ENCODE measurements around the gene BAZ2B.

Gene BAZ2B

GRCh38 chr2:159525012-159525411 is 91.3 kb downstream of the BAZ2B start:
- Histone ChIP-seq H3K27ac (ENCODE audit: low read length) (no peak overlapping the region), H3K36me3 (ENCODE audit: insufficient read depth, low read length) (no peaks in the 10 kb centered on the region), H3K9me3 (ENCODE audit: insufficient read depth, low read length, severe bottlenecking) (no peaks in the 10 kb centered on the region), H3K4me2 (ENCODE audit: insufficient read depth, low read length) (no peak overlapping the region), H3K4me1 (ENCODE audit: insufficient read depth, low read length) (no peaks in the 10 kb centered on the region), H2AFZ (ENCODE audit: low read depth, low read length) (no peak overlapping the region), H3K9ac (ENCODE audit: low read depth, low read length) (no peak overlapping the region), H4K20me1 (ENCODE audit: insufficient read depth, low read length) (no peaks in the 10 kb centered on the region), H3K4me3 (ENCODE audit: low read depth in 1 of 2, low read length in 2 of 2) (no peak overlapping the region), H3K27me3 (ENCODE audit: insufficient read depth, low read length, poor library complexity) (no peaks in the 10 kb centered on the region), H3K79me2 (ENCODE audit: insufficient read depth, low read length) (no peaks in the 10 kb centered on the region)
- DNase-seq (no peak), ATAC-seq (ENCODE audit: insufficient read depth, low read depth) (no peak)
- TF ChIP-seq, protein P1, sequence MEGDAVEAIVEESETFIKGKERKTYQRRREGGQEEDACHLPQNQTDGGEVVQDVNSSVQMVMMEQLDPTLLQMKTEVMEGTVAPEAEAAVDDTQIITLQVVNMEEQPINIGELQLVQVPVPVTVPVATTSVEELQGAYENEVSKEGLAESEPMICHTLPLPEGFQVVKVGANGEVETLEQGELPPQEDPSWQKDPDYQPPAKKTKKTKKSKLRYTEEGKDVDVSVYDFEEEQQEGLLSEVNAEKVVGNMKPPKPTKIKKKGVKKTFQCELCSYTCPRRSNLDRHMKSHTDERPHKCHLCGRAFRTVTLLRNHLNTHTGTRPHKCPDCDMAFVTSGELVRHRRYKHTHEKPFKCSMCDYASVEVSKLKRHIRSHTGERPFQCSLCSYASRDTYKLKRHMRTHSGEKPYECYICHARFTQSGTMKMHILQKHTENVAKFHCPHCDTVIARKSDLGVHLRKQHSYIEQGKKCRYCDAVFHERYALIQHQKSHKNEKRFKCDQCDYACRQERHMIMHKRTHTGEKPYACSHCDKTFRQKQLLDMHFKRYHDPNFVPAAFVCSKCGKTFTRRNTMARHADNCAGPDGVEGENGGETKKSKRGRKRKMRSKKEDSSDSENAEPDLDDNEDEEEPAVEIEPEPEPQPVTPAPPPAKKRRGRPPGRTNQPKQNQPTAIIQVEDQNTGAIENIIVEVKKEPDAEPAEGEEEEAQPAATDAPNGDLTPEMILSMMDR (IDR thresholded peaks at IDR 0.05; ENCODE audit: borderline replicate concordance, extremely low read depth, low read length, poor library complexity, severe bottlenecking), result no peak
- no peak for TF ChIP-seq EZH2 (IDR thresholded peaks at IDR 0.05; ENCODE audit: borderline replicate concordance, low read depth, low read length, severe bottlenecking)

- H3K27me3 ChIP-seq (ENCODE audit: insufficient read depth, low read length, poor library complexity), result no peaks in the 10 kb centered on the region
- TF ChIP-seq EZH2 (IDR thresholded peaks at IDR 0.05; ENCODE audit: borderline replicate concordance, low read depth, low read length, severe bottlenecking), result no peak
- TF ChIP-seq, protein P1 (IDR thresholded peaks at IDR 0.05; ENCODE audit: borderline replicate concordance, extremely low read depth, low read length, poor library complexity, severe bottlenecking), result no peak
- no peak for ATAC-seq (ENCODE audit: insufficient read depth, low read depth)
- no peaks in the 10 kb centered on the region for H4K20me1 ChIP-seq (ENCODE audit: insufficient read depth, low read length)
- no peaks in the 10 kb centered on the region for H3K9me3 ChIP-seq (ENCODE audit: insufficient read depth, low read length, severe bottlenecking)
- H3K36me3 ChIP-seq (ENCODE audit: insufficient read depth, low read length), result no peaks in the 10 kb centered on the region
- no peak overlapping the region for H3K9ac ChIP-seq (ENCODE audit: low read depth, low read length)
- no peak overlapping the region for H3K27ac ChIP-seq (ENCODE audit: low read length)
- peaks cover 7% of the 10 kb centered on the region for H3K4me1 ChIP-seq (ENCODE audit: insufficient read depth, low read length)
- DNase-seq, result no peak
- no peaks in the 10 kb centered on the region for H3K79me2 ChIP-seq (ENCODE audit: insufficient read depth, low read length)
- H3K4me2 ChIP-seq (ENCODE audit: insufficient read depth, low read length), result no peak overlapping the region
- H3K4me3 ChIP-seq (ENCODE audit: low read depth in 1 of 2, low read length in 2 of 2), result no peak overlapping the region
- H2AFZ ChIP-seq (ENCODE audit: low read depth, low read length), result no peak overlapping the region
These were observed 95.1 kb downstream of the BAZ2B start for GRCh38 chr2:159521272-159521671.

DNA sequence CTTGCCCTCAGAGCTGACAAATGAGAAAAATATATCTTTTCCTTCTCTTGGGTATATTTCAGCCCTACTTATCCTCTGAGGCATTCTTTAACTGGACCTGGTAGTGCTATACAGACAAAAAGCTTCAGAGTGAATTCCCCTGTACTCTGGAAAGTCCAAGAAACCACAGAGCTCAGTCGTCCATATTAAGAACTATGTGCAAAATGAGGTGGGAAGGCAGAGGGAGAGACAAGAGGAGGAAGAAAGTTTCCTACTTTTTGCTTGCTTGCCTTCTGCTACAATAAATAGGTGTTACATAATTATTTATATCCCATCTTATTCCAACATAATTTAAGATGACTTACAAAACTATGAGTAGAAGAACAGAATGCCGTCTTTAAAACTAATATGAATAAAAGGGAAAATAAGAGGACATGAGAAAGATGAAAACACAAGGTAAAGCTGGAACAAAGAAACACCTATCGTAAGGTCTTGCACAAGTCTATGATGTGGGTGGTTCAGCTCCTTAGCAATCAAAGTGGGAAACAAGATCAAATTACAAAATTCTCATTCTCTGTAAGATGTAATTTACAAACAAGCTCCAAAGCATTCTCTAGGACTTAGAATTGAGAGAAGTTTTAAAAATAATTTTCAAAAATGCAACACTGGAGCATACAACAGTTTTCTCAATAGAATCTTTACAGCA is 97.9 kb downstream of the BAZ2B start:
- Histone ChIP-seq H3K9ac (ENCODE audit: low read depth, low read length) (no peak overlapping the region), H4K20me1 (ENCODE audit: insufficient read depth, low read length) (no peaks in the 10 kb centered on the region), H2AFZ (ENCODE audit: low read depth, low read length) (no peak overlapping the region), H3K79me2 (ENCODE audit: insufficient read depth, low read length) (peaks cover 11% of the 10 kb centered on the region; the same call in 1 of the 2 replicates), H3K27me3 (ENCODE audit: insufficient read depth, low read length, poor library complexity) (no peaks in the 10 kb centered on the region), H3K9me3 (ENCODE audit: insufficient read depth, low read length, severe bottlenecking) (no peaks in the 10 kb centered on the region), H3K27ac (ENCODE audit: low read length) (no peak overlapping the region), H3K4me2 (ENCODE audit: insufficient read depth, low read length) (no peak overlapping the region), H3K4me3 (ENCODE audit: low read depth in 1 of 2, low read length in 2 of 2) (no peak overlapping the region), H3K4me1 (ENCODE audit: insufficient read depth, low read length) (peaks cover 32% of the 10 kb centered on the region), H3K36me3 (ENCODE audit: insufficient read depth, low read length) (no peaks in the 10 kb centered on the region)
- no peak for ATAC-seq (ENCODE audit: insufficient read depth, low read depth)
- TF ChIP-seq, protein P1 (IDR thresholded peaks at IDR 0.05; ENCODE audit: borderline replicate concordance, extremely low read depth, low read length, poor library complexity, severe bottlenecking), result no peak
- TF ChIP-seq EZH2 (IDR thresholded peaks at IDR 0.05; ENCODE audit: borderline replicate concordance, low read depth, low read length, severe bottlenecking), result no peak
- DNase-seq, result no peak
